22Rv1 (cell line): ENCODE results near the gene SHISA6.

ENCODE experiments used
- CTCF ChIP-seq: fragments of 450-650 bp; IDR thresholded peaks from 2 replicates; pipeline ENCODE4 v1.5.1; 2017; ENCODE audit warnings: mild to moderate bottlenecking
- ZFX ChIP-seq: fragments of 450-650 bp; IDR thresholded peaks from 2 replicates; pipeline ENCODE4 v1.6.1; 2017; ENCODE audit warnings: antibody characterized with exemption, borderline replicate concordance

- TF ChIP-seq CTCF (no peak), ZFX (no peak)
Observed at GRCh38 chr17:11406716-11407115, 165.7 kb downstream of the SHISA6 start.
